Activated effector memory CD4-positive, alpha-beta T cell treated with Interleukin-2 at 50 U/mL for 16 hours (primary cell): Measurements from ENCODE around the gene ANKS6.

ENCODE experiments used
- DNase-seq: peaks from one replicate; pipeline ENCODE4 v3.0.0-alpha.2; 2020

Gene ANKS6

DNA sequence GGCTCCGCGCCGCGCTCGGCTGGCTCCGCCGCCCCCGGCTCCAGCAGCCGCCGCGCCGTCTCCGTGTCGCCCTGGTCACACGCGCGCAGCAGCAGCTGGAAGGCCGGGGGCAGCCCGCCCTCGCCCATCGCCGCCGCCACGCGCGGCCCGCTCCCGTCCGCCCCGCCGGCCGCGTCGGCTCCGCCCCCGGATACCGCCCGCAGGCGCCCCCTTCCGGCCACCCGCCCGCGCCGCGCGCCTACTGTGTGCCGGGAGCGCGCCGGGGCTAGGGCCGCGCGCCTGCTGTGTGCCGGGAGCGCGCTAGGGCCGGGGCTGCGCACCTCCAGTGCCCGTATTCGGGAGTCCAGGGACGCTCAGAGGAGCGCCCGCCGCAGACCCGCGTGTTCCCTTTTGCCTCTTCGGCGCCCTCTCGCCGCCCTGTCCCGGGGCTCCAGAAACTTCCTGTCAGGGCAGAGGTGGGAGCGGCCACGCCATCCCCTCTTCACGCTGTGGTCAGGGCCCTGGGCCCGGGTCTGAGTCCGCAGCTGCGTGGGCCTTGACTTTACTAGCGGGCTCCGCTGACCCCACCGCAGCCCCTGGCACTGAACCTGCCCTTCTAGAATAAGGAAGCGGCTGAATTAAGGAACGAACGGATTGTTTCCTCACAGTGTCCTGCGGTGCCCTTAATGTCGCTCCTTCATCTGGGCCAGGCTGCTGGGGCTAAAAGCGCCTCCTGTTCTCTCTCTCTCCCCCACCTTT is at the start of gene ANKS6:
Gene ANKS6, minus strand, starts transcription at position 192 of the 738 bp plus-strand sequence. Its CDS starts 64 bp downstream, at position 128.
- DNase-seq, result peak; percentile 76

DNA sequence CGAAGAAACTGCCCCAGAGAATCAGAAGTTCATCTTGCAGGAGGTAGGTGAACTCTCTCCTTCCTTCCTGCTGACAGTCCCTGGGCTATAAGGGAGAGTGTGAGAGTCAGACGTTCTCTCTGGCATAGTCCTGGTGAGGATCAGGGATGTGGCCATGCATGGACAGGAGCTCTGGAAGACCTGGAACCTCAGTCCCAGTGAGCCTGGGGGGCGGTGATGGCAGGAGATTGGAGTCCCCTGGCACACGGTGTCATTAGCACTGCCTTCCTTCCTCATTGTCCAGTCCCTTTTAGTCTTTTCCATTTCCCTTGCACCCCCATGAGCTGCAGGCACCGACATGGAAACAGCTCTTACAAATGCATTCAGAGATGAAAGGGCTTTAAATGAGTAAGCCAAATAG is 49.7 kb upstream of the ANKS6 start:
- no peak for DNase-seq

- DNase-seq, result no peak
Measured at GRCh38 chr9:98842510-98842909, 46.2 kb upstream of the ANKS6 start.

DNA sequence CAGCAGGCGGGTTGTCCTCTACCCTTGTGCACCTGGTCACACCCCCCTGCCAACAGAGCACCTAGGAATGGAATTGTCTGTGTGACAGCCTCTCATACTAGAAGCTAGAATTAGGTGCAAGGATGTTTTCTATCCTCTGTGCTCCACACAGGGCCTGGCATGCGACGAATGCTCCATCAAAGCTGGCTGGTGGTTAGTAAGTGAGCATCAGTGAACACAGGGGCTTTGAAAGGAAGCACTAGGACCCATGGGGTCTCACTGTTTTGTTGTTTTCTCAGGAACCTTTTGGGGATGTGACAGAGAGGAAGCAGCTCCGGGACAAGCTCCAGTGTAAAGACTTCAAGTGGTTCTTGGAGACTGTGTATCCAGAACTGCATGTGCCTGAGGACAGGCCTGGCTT is 43.4 kb upstream of the ANKS6 start:
- no peak for DNase-seq

- no peak for DNase-seq
Measured at GRCh38 chr9:98838868-98839565, 42.7 kb upstream of the ANKS6 start.

DNA sequence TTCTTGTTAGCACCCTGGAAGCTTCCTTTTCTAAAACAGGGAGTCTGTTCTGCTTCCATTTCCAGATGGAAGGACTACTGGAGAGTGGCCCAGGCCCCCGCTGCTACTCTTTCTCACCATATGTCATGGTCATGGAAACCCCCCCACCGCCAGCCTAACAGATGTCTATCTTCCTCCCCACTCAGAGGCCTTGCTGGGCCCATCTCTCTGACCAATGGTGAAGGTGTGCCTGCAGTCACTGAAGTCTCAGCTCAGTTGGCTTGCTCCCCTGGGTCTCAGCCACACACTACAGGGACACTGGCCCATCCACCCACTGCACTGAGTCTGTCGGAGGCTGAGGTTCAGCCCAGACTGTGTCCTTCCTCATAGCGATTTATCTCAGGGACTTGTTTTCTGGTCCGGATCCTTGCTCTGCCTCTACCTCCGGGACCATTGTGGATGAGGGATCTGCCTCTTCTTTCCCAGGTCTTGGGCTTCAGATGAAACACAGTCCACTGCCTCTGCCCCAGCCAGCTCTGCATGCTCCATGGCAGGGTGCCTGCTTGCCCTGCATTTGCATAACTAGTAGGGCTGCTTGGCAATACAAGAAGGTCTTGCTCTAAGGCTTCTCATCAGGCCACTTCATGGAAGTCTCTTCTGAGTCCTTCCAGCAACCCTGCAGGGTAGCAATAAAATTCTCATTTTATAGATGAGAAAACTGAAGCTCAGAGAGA is 42.0 kb upstream of the ANKS6 start:
- no peak for DNase-seq

GRCh38 chr9:98837516-98837915 is 41.2 kb upstream of the ANKS6 start:
- no peak for DNase-seq

DNA sequence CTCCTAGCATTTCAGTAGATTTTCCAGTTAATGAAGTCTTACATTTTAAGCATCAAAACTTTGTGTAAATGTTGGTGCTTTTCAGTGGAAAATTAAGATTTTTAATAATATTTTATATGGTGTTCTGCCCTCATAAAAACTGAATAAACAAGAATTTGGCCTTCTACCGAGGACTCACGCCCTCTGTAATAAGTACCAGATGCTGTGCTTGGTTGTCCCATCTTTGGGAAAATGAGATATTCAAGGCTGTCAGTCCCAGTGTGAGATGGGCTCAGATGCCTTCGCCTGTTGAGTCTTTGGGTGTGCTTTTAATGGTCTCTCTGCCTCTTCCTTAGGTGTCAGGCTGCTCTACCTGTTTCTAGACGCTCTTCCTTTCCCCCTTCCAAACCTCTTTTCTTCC is 39.9 kb upstream of the ANKS6 start:
- no peak for DNase-seq

DNA sequence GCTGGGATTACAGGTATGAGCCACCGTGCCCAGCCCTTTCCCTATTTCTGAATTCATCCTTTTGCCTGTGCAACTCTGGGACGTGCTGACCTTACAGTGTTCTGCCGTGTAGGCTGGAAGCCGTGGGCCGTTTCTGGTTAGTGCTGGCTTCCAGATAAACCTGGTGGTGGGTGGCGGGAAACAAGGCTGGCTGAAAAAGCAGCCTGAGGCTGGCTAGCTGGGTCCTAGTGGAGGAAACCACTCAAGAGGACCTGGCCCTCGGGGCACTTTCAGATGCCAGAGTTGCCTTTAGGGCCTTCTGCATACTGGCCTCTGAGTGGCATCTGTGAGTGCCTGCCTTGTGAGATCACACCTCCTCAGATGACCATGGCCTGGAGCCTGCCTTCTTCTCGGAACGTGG is 38.0 kb upstream of the ANKS6 start:
- DNase-seq, result no peak

DNA sequence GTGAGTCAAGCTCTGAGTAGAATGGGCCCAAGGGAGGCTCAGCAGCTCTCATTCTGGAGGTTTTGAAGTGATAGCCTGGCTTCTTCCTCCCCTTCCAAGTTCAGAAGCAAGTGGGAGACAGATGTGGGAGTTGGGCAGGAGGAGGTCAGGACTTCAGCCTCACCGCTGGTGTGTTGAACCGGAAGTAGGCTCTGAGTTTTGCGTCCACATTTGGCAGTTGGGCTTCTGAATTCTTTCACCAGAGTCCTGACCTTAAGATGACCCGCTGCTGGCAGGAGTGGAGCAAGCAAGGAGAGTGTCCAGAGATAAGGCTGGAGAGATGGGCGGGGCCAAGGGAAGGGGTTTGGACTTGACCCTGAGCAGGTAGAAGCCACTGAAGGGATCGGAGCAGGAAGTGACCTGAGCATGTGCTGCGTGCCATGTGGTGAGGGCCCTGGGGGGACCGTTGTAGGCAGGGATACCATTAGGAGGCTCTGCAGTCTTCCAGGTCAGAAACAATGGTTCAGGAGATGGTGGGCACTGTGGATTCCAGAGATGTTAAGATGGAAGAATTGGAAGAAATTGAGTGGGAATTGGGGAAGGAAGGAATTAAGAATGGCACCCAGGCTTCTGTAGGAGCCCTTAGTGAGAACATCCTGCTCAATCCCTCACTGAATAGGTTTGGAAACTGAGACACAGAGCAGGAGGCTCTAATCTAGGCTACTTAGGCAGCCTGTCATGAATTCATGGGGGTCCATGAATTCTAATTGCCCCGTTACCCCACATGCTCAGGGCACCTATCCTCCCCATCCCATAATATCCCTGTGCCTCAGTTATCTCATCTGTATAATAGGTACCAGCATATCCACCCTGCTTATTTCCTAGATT is 37.0 kb upstream of the ANKS6 start:
- DNase-seq, result no peak

DNA sequence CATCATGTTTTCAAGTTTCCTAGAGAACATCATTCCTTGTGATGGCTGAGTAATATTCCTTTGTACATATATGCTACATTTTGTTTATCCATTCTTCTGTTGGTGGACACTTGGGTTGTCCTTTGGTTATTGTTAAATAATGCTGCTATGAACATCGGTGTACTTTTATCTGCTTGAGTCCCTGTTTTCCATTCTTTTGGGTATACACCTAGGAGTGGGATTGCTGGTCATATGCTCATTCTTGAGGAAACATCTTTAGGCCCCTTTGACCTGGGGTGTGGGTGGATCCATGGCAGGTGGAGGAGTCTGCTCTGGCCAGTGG is 36.4 kb upstream of the ANKS6 start:
- DNase-seq, result no peak

DNA sequence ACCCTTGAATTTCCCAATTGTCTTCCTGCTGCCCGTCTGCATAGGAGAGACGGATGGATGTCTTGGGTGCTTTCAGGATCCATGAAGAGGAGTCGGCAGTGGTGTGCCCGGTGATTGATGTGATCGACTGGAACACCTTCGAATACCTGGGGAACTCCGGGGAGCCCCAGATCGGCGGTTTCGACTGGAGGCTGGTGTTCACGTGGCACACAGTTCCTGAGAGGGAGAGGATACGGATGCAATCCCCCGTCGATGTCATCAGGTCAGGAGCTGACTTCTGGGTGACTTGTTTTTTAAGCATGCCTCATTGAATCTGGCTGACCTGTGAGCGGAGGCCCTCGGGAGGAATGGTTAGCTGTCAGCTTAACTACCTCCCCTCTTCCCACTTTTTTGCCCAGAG is 35.3 kb upstream of the ANKS6 start:
- no peak for DNase-seq

DNA sequence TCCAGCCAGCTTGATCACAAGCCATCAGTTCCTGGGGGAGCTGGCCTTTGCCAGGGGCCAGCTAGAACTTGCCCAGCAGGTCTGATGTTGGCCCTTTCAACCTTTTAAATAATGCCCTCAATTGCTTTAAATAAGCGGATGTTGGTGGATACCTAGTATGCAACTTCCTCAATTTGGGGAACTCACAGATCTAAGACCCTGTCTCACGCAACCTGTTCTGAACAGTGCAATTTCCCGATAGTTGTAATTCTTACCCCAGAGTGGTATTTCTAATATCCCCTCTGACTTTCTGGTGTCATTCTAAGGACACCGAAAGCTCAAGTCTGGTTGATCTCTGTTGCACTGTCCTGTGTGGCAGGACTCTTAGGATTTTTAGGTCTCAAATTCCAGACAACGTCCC is 34.2 kb upstream of the ANKS6 start:
- no peak for DNase-seq

DNA sequence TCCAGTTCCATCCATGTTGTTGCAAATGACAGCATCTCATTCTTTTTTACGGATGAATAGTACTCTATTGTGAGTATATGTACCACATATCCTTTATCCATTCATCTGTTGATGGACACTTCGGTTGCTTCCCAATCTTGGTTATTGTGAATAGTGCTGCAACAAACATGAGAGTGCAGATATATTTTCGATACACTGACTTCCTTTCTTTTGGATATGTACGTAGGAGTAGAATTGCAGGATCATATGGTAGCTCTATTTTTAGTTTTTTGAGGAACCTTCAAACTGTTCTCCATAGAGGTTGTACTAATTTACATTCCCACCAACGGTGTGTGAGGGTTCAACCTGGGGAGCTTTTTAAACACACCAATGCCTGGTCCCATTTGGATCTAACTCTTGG is 33.4 kb upstream of the ANKS6 start:
- DNase-seq, result no peak

DNA sequence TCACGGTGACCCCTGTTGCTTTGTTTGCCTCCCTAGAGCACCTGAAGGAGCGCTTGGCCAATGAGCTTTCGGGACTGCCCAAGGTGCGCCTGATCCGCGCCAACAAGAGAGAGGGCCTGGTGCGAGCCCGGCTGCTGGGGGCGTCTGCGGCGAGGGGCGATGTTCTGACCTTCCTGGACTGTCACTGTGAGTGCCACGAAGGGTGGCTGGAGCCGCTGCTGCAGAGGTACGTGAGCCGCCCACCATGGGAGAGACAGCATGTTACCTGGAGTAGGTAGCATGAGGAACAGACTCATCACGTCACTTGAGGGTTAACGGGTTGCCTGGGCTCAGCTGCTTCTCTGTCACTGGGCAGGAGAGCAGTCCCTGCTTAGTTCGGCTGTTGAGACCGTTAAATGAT is 30.4 kb upstream of the ANKS6 start:
- DNase-seq, result no peak

- DNase-seq, result no peak
Measured at GRCh38 chr9:98825414-98825813, 29.1 kb upstream of the ANKS6 start.

GRCh38 chr9:98823666-98824334 is 27.4 kb upstream of the ANKS6 start:
- no peak for DNase-seq

DNA sequence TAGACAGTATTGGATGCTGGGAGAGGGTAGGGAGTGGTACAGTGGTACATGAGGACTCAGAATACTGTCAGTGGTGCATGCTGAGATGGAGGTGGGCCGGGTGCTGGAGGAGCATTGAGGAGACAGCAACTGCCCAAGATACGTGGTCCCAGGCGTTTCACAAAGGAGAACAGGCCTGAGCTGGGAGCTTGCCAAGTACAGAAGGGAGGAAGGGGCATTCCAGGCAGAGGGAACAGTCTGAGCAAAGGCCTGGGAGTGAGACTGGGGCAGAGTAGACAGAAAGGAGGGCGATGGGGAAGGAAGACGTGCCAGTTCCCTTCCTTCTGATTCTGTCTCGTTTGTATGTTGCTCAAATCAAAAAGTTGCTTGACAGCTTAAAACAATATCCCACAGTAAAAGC is 26.3 kb upstream of the ANKS6 start:
- DNase-seq, result no peak

GRCh38 chr9:98821831-98822230 is 25.5 kb upstream of the ANKS6 start:
- DNase-seq, result no peak

- DNase-seq, result no peak
Measured at GRCh38 chr9:98819231-98819630, 22.9 kb upstream of the ANKS6 start.

DNA sequence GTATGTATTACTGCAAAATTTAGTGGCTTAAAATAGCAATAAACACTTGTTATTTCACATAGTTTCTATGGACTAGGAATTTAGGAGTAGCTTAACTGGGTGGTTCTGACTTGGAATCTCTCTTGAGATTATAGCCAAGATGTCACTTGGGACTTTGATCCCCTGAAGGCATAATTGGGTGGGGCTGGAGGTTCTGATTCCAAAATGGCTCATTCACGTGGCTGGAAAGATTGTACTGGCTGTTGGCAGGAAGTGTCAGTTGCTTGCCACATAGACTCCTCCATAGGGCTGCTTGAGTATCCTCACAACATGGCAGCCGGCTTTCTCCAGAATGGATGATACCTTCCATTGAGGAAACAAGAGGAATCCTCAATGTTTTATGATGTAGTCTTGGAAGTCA is 22.4 kb upstream of the ANKS6 start:
- no peak for DNase-seq

GRCh38 chr9:98815391-98815951 is 19.1 kb upstream of the ANKS6 start:
- no peak for DNase-seq
